Calu3 (cell line): ENCODE results near the gene CD109. TPM values are rescaled to one million over a fixed set of nuclear protein-coding genes. Genes with fewer than 3 reads are reported as not detected.

Experiments
- BruUV-seq: library from RNA; stranded (reverse); fragments of 400-500 nt; replicated peaks from 2 replicates; lab custom pipeline; 2021; lab: Mats Ljungman, UMichigan
- CTCF ChIA-PET: fragments of 300-600 bp; sonication (Branson Sonifier 250); formaldehyde crosslinking; loops from one replicate; lab custom pipeline; 2022; ENCODE audit warnings: antibody characterized with exemption; lab: Charles Lee
- DNase-seq: peaks from one replicate; pipeline ENCODE4 v3.0.0; 2022
- H3K27ac Mint-ChIP-seq: one replicate; pipeline ENCODE4 v1.8.0; 2022; ENCODE audit warnings: mixed read lengths; ENCODE audit not compliant: unreplicated experiment
- H3K27me3 Mint-ChIP-seq: one replicate; pipeline ENCODE4 v1.8.0; 2022; ENCODE audit warnings: mixed read lengths; ENCODE audit not compliant: unreplicated experiment
- H3K36me3 Mint-ChIP-seq: one replicate; pipeline ENCODE4 v1.8.0; 2022; ENCODE audit warnings: mild to moderate bottlenecking, moderate library complexity, mixed read lengths; ENCODE audit not compliant: insufficient read depth, unreplicated experiment
- H3K4me1 Mint-ChIP-seq: one replicate; pipeline ENCODE4 v1.8.0; 2022; ENCODE audit warnings: mild to moderate bottlenecking, low read depth, mixed read lengths; ENCODE audit not compliant: unreplicated experiment
- H3K4me3 Mint-ChIP-seq: one replicate; pipeline ENCODE4 v1.8.0; 2022; ENCODE audit warnings: mild to moderate bottlenecking, low read depth, moderate library complexity, mixed read lengths; ENCODE audit not compliant: unreplicated experiment
- H3K9me3 Mint-ChIP-seq: one replicate; pipeline ENCODE4 v1.8.0; 2022; ENCODE audit warnings: low read depth, mixed read lengths; ENCODE audit not compliant: unreplicated experiment
- CTCF ChIP-seq: fragments of 200-600 bp; IDR thresholded peaks from one replicate; pipeline ENCODE4 v1.8.0; 2022; ENCODE audit warnings: antibody characterized with exemption; ENCODE audit not compliant: unreplicated experiment
- intact Hi-C: fragments of 100-400 bp; cut with micrococcal nuclease; formaldehyde crosslinking; loops from one replicate; pipeline ENCODE4 v1.10.0; 2022; ENCODE audit not compliant: unreplicated experiment
- total RNA-seq: library from RNA; stranded (reverse); gene quantifications from 2 replicates; pipeline ENCODE4 v1.2.3, GENCODE V29; 2022

CD109 gene
- total RNA-seq, 1 experiment from 2014 or later, result 3.6 TPM

- BruUV-seq, result no TSS peak
- Mint-ChIP-seq H3K27me3 (no peaks in the 10 kb centered on the region), H3K9me3 (no peaks in the 10 kb centered on the region), H3K4me1 (no peaks in the 10 kb centered on the region), H3K27ac (no peak overlapping the region), H3K4me3 (no peak overlapping the region), H3K36me3 (no peaks in the 10 kb centered on the region)
- intact Hi-C loops, result loop anchor here (5.0 kb wide), 1 partner anchor 237 kb away; no protein-coding TSS in a partner anchor
- no peak for DNase-seq
- TF ChIP-seq CTCF, result no peak
- CTCF ChIA-PET, result no interaction called here
Observed at GRCh38 chr6:73734832-73735453, 38.9 kb downstream of the CD109 start.

DNA sequence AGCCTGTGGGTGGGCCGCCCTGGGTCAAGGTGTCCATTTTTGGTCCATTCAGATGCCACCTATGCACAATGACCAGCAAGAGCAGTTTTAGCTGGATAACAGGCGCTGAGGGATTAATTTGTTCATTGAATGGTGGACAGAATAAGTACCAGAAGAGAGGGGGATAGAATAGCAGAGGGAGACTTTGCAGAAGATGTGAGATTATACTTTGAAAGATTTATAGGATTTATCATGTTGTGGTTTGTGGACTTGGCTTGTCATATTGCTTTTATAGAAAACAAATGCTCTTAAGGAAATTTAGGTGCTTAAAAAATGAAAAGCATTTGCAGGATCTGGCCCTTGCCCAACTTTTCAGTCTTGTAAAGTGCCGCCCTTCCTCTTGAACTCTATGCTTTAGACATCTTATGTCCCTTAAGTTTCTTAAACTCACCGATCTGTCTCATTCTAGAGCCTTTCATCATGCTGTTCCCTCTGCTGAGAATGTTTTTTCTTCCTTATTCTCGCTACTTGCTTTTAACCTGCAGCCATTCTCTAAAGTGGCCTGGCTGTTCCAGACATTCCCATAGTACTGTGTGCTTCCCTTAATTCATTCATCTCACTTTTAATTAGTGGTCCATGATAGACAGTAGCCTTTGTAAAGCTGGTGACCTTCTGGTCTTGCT, 42.5 kb downstream of the CD109 start:
- H3K4me1 Mint-ChIP-seq, result no peaks in the 10 kb centered on the region
- H3K9me3 Mint-ChIP-seq, result no peaks in the 10 kb centered on the region
- DNase-seq, result no peak
- H3K27ac Mint-ChIP-seq, result no peak overlapping the region
- TF ChIP-seq CTCF, result no peak
- CTCF ChIA-PET, result interaction anchor here (0.6 to 2.4 kb wide), 4 partner anchors 80 to 1473 kb away, joined by 4 to 16 read pairs (median 6); no protein-coding TSS in a partner anchor
- intact Hi-C loops, result loop anchor here (1.0 to 5.0 kb wide), 2 partner anchors 234 to 1473 kb away; no protein-coding TSS in a partner anchor
- no peaks in the 10 kb centered on the region for H3K36me3 Mint-ChIP-seq
- no peak overlapping the region for H3K4me3 Mint-ChIP-seq
- H3K27me3 Mint-ChIP-seq, result no peaks in the 10 kb centered on the region
- no TSS peak for BruUV-seq

DNA sequence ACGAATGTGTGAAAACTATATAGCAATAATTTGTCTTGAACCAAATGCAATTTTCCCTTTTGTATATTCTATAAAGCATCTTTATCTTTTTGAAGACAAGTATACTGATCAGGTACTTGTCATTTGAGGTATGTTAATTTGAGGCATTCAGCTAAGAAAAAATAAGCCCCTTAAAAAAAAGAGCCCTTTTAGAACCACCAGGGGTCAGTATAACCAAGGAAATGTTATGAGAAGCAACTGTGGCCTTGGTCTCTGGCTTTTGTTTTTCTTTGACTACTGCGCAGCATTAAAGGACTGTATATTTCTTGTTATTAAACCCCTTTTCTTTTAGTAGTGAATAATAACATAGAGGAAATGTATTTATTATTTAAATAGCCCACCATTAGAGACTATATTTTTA, 43.1 kb downstream of the CD109 start:
- CTCF ChIA-PET, result interaction anchor here (0.6 to 2.4 kb wide), 4 partner anchors 65 to 1473 kb away, joined by 4 to 16 read pairs (median 6); no protein-coding TSS in a partner anchor

DNA sequence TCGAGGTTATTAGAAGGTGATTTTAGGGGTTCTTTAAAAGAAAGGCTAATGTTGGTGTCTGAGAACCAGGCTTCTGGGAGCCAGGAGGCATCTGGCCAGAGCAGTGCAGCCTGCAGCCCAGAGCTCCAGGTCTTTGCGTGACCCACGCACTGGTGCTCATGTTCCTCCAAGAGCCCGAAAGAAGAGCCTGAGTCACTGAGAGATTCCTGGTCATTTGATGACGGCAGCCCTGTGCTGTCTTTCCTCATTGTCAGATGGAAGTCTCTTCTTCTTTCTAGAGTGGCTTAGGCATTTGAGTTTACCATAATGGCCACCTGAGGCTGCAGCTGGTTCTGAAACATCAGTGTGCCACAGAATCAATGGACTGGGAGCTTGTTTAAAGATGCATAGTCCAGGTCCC, 46.4 kb downstream of the CD109 start:
- H3K9me3 Mint-ChIP-seq, result no peaks in the 10 kb centered on the region
- intact Hi-C loops, result loop anchor here (10.0 kb wide), 1 partner anchor 112 kb away; no protein-coding TSS in a partner anchor
- no peak overlapping the region for H3K4me3 Mint-ChIP-seq
- no peaks in the 10 kb centered on the region for H3K27me3 Mint-ChIP-seq
- H3K27ac Mint-ChIP-seq, result no peak overlapping the region
- H3K36me3 Mint-ChIP-seq, result no peaks in the 10 kb centered on the region
- TF ChIP-seq CTCF, result no peak
- no peak for DNase-seq
- BruUV-seq, result no TSS peak
- CTCF ChIA-PET, result interaction anchor here (0.8 kb wide), 1 partner anchor 1467 kb away, joined by 3 read pairs; no protein-coding TSS in a partner anchor
- no peaks in the 10 kb centered on the region for H3K4me1 Mint-ChIP-seq

More for the DNA sequence above, 43.1 kb downstream of the CD109 start:
- no peak for DNase-seq
- Mint-ChIP-seq H3K4me1 (no peaks in the 10 kb centered on the region), H3K4me3 (no peak overlapping the region), H3K36me3 (no peaks in the 10 kb centered on the region), H3K27ac (no peak overlapping the region), H3K9me3 (no peaks in the 10 kb centered on the region), H3K27me3 (no peaks in the 10 kb centered on the region)
- peak; percentile 44 for TF ChIP-seq CTCF
- no TSS peak for BruUV-seq
- intact Hi-C loops, result loop anchor here (1.0 to 5.0 kb wide), 2 partner anchors 233 to 1472 kb away; no protein-coding TSS in a partner anchor
